WTC11 (cell line): ENCODE results near the gene TLE3. TPM values are rescaled to one million over a fixed set of nuclear protein-coding genes. Genes with fewer than 3 reads are reported as not detected.

Experiments used
- ATAC-seq: fragments of 200-7000 bp; cut with Tn5 transposase; 2 replicates; pipeline ENCODE4 v1.10.0; 2021; ENCODE audit warnings: mild to moderate bottlenecking, moderate library complexity
- CTCF ChIA-PET: fragments of 300-600 bp; sonication (Branson Sonifier 250); formaldehyde crosslinking; loops from one replicate; lab custom pipeline; 2021; ENCODE audit warnings: antibody characterized with exemption; lab: Charles Lee
- POLR2A ChIA-PET: fragments of 350-600 bp; sonication (Branson Sonifier 250); formaldehyde crosslinking; loops from one replicate; lab custom pipeline; 2021; ENCODE audit warnings: antibody characterized with exemption; lab: Charles Lee
- DNase-seq: peaks from one replicate; pipeline ENCODE4 v3.0.0; 2021; ENCODE audit warnings: low spot score
- H3K27ac Mint-ChIP-seq: 2 replicates; pipeline ENCODE4 v1.8.0; 2021; ENCODE audit warnings: mixed read lengths
- H3K27me3 Mint-ChIP-seq: 2 replicates; pipeline ENCODE4 v1.8.0; 2021; ENCODE audit warnings: low read depth, mild to moderate bottlenecking, moderate library complexity, mixed read lengths
- H3K36me3 Mint-ChIP-seq: 2 replicates; pipeline ENCODE4 v1.8.0; 2021; ENCODE audit warnings: mixed read lengths
- H3K4me1 Mint-ChIP-seq: 2 replicates; pipeline ENCODE4 v1.8.0; 2022; ENCODE audit warnings: mixed read lengths
- H3K4me3 Mint-ChIP-seq: 2 replicates; pipeline ENCODE4 v1.8.0; 2021; ENCODE audit warnings: mild to moderate bottlenecking, moderate library complexity, mixed read lengths
- H3K9me3 Mint-ChIP-seq: 2 replicates; pipeline ENCODE4 v1.8.0; 2021; ENCODE audit warnings: mixed read lengths
- AFF4 ChIP-seq: sonication (generic); formaldehyde crosslinking; IDR thresholded peaks from 2 replicates; pipeline ENCODE4 v1.8.1; 2023; ENCODE audit warnings: mild to moderate bottlenecking, missing genetic modification reagents, borderline replicate concordance
- ARID4B ChIP-seq: sonication (generic); formaldehyde crosslinking; IDR thresholded peaks from 2 replicates; pipeline ENCODE4 v1.8.0; 2023; ENCODE audit warnings: missing genetic modification reagents, mild to moderate bottlenecking, borderline replicate concordance
- ETV6 ChIP-seq: sonication (generic); formaldehyde crosslinking; IDR thresholded peaks from 2 replicates; pipeline ENCODE4 v1.8.1; 2022; ENCODE audit warnings: mild to moderate bottlenecking, missing genetic modification reagents
- FOXK1 ChIP-seq: sonication (generic); formaldehyde crosslinking; IDR thresholded peaks from 2 replicates; pipeline ENCODE4 v1.8.0; 2022; ENCODE audit warnings: mild to moderate bottlenecking, moderate library complexity, missing genetic modification reagents
- FOXP4 ChIP-seq: sonication (generic); formaldehyde crosslinking; IDR thresholded peaks from 2 replicates; pipeline ENCODE4 v1.8.0; 2022; ENCODE audit warnings: mild to moderate bottlenecking, missing genetic modification reagents
- GRHL2 ChIP-seq: fragments of 250-450 bp; sonication (Bioruptor Pico); IDR thresholded peaks from 2 replicates; pipeline ENCODE4 v1.8.0; 2022; ENCODE audit warnings: mild to moderate bottlenecking, moderate library complexity; ENCODE audit not compliant: insufficient replicate concordance, severe bottlenecking
- MXD4 ChIP-seq: fragments of 250-450 bp; sonication (Bioruptor Pico); IDR thresholded peaks from 2 replicates; pipeline ENCODE4 v1.8.0; 2021; ENCODE audit warnings: mild to moderate bottlenecking, moderate library complexity, borderline replicate concordance
- MYBL2 ChIP-seq: sonication (generic); formaldehyde crosslinking; IDR thresholded peaks from 2 replicates; pipeline ENCODE4 v1.8.1; 2023; ENCODE audit warnings: mild to moderate bottlenecking, moderate library complexity, missing genetic modification reagents
- NR1H2 ChIP-seq: sonication (generic); formaldehyde crosslinking; IDR thresholded peaks from 2 replicates; pipeline ENCODE4 v1.9.0; 2021; ENCODE audit warnings: mild to moderate bottlenecking, moderate library complexity, missing genetic modification reagents
- OVOL2 ChIP-seq: fragments of 250-450 bp; sonication (Bioruptor Pico); IDR thresholded peaks from 2 replicates; pipeline ENCODE4 v1.9.0; 2021; ENCODE audit warnings: mild to moderate bottlenecking, borderline replicate concordance
- PREB ChIP-seq: sonication (generic); formaldehyde crosslinking; IDR thresholded peaks from 2 replicates; pipeline ENCODE4 v1.8.1; 2022; ENCODE audit warnings: mild to moderate bottlenecking, missing genetic modification reagents, moderate library complexity, borderline replicate concordance
- SOX15 ChIP-seq: fragments of 250-450 bp; sonication (Bioruptor Pico); IDR thresholded peaks from 2 replicates; pipeline ENCODE4 v1.9.0; 2021; ENCODE audit warnings: mild to moderate bottlenecking
- SP1 ChIP-seq: sonication (generic); formaldehyde crosslinking; conservative IDR thresholded peaks from 2 replicates; pipeline ENCODE4 v1.8.1; 2022; ENCODE audit warnings: missing genetic modification reagents
- TEAD1 ChIP-seq: sonication (generic); formaldehyde crosslinking; IDR thresholded peaks from 2 replicates; pipeline ENCODE4 v1.8.0; 2022; ENCODE audit warnings: mild to moderate bottlenecking, missing genetic modification reagents
- USF1 ChIP-seq: sonication (generic); formaldehyde crosslinking; IDR thresholded peaks from 2 replicates; pipeline ENCODE4 v1.8.0; 2022; ENCODE audit warnings: mild to moderate bottlenecking, missing genetic modification reagents
- ZNF317 ChIP-seq: sonication (generic); formaldehyde crosslinking; IDR thresholded peaks from 2 replicates; pipeline ENCODE4 v1.8.1; 2023; ENCODE audit warnings: low read depth, mild to moderate bottlenecking, moderate library complexity, missing genetic modification reagents, borderline replicate concordance
- ZNF416 ChIP-seq: fragments of 250-450 bp; sonication (Bioruptor Pico); IDR thresholded peaks from 2 replicates; pipeline ENCODE4 v1.9.0; 2021; ENCODE audit warnings: mild to moderate bottlenecking, inconsistent platforms
- total RNA-seq: library from RNA; stranded (reverse); gene quantifications from 3 replicates; pipeline ENCODE4 v1.2.3, GENCODE V29; 2021

TLE3 gene
- total RNA-seq, 1 experiment from 2014 or later: 78.7 TPM

- no peak for TF ChIP-seq ARID4B (CRISPR knock-in tag)
- TF ChIP-seq FOXK1 (CRISPR knock-in tag): no peak
- no peak for TF ChIP-seq MYBL2 (CRISPR knock-in tag)
- TF ChIP-seq GRHL2 (CRISPR knock-in tag): no peak
- TF ChIP-seq PREB (CRISPR knock-in tag): no peak
- no peak for TF ChIP-seq NR1H2
- TF ChIP-seq ZNF317 (CRISPR knock-in tag): no peak
- TF ChIP-seq ETV6 (CRISPR knock-in tag): no peak
- no peak for TF ChIP-seq FOXP4 (CRISPR knock-in tag)
- TF ChIP-seq, all 79 proteins: peak for 0
Observed at GRCh38 chr15:70099967-70100473, 2.3 kb upstream of the TLE3 start (continued).

GRCh38 chr15:70099167-70099966 lies 1.6 kb upstream of the TLE3 start:
- Mint-ChIP-seq H3K9me3 (no peaks in the 10 kb centered on the region), H3K27me3 (peaks cover 32% of the 10 kb centered on the region), H3K36me3 (no peaks in the 10 kb centered on the region), H3K4me3 (peak overlapping the region; percentile 91), H3K27ac (peak overlapping the region; percentile 97), H3K4me1 (peaks cover 41% of the 10 kb centered on the region)
- DNase-seq (peak; percentile 100), ATAC-seq (peak; percentile 40)
- ChIA-PET POLR2A (interaction anchor here (0.6 to 4.6 kb wide), 13 partner anchors 9 to 895 kb away, joined by 3 to 44 read pairs (median 4); no protein-coding TSS in a partner anchor), CTCF (interaction anchor here (0.6 to 3.6 kb wide), 10 partner anchors 12 to 621 kb away, joined by 3 to 29 read pairs (median 4); no protein-coding TSS in a partner anchor)
- peak; percentile 42; the same call in 1 of the 2 replicates for TF ChIP-seq USF1 (CRISPR knock-in tag)
- TF ChIP-seq MXD4 (CRISPR knock-in tag): no peak
- no peak for TF ChIP-seq OVOL2 (CRISPR knock-in tag)
- peak; percentile 27; the same call in 1 of the 2 replicates for TF ChIP-seq TEAD1
- no peak for TF ChIP-seq AFF4 (CRISPR knock-in tag)
- TF ChIP-seq ZNF416 (CRISPR knock-in tag): 0 out of 2 replicates have a peak, but pooled peaks have one; percentile 23
- peak; percentile 47; the same call in 1 of the 2 replicates for TF ChIP-seq ARID4B (CRISPR knock-in tag)
- no peak for TF ChIP-seq SOX15 (CRISPR knock-in tag)
- TF ChIP-seq SP1 (CRISPR knock-in tag): peak; percentile 98
